Fibroblast of skin of right quadriceps (primary cell): ENCODE results near the gene EBF4.
"Not testable (repeated sequence)": the region's sequence is repeated elsewhere in the genome, so short reads cannot be mapped to it uniquely, and the experiment has no call there.

Experiments used
- DNase-seq: peaks from one replicate; pipeline ENCODE4 v3.0.0-alpha.2; 2013

The EBF4 gene

DNA sequence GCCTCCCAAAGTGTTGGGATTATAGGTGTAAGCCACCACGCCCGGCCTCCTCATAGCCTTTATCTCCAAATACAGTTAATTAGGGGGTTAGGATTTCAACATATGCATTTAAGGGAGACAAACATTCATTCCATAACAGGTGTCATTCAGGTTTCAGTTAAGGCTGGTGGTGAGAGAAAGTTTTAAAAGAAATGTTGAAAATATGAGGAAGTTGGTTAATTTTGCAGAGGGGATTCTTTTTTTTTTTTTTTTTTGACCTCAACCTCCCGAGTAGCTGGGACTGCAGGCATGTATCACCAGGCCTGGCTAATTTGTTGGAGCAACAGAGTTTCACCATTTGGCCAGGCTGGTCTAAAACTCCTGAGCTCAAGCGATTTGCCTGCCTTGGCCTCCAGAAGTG, 12.5 kb upstream of the EBF4 start:
- DNase-seq: no peak

DNA sequence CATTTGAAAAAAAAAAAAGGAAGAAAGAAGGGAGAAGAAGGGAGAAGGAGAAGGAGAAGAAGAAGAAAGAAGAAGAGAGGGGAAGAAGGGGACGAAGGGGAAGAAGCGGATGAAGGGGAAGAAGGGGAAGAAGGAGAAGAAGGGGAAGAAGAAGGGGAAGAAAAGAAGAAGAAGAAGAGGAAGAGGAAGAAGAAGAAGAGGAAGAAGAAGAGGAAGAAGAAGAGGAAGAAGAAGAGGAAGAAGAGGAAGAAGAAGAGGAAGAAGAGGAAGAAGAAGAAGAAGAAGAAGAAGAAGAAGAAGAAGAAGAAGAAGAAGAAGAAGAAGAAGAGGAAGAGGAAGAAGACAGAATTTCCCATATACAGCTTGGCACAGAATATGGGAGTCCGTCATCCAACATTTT, 10.5 kb upstream of the EBF4 start:
- not testable (repeated sequence) for DNase-seq

DNA sequence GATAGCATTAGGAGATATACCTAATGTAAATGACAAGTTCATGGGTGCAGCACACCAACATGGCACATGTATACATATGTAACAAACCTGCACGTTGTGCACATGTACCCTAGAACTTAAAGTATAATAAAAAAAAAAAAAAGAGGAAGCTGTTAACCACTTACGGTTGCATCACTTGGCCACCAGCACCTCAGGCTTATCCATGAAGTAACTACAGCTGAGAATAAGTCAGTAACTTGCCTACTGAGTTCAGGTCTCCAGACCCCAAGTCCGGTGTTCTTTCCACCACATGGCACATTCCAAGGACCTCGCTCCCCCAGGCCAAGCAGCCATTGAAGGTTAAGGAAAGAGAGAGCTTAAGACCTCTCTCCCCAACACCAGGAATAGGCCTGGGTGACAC, 7.8 kb upstream of the EBF4 start:
- not testable (repeated sequence) for DNase-seq

DNA sequence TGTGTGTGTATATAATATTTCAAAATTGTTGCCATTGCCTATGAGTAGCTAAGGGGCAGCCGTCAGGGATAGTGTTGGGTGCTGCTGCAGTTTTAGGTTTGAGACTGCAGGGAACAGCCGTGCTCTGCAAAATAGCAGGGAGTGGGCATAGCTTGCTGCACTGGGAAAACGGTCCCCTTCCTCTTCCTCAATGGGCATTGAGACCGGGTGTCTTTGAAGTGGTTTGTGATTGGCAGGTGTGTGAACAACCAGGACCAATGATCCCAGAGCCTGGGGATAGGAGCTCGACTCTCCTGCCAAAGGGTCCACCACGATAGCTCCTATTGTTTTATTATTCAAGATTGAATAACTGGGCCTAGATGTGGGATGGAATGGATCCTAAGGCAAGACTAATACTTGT, 5.1 kb upstream of the EBF4 start:
- no peak for DNase-seq

DNA sequence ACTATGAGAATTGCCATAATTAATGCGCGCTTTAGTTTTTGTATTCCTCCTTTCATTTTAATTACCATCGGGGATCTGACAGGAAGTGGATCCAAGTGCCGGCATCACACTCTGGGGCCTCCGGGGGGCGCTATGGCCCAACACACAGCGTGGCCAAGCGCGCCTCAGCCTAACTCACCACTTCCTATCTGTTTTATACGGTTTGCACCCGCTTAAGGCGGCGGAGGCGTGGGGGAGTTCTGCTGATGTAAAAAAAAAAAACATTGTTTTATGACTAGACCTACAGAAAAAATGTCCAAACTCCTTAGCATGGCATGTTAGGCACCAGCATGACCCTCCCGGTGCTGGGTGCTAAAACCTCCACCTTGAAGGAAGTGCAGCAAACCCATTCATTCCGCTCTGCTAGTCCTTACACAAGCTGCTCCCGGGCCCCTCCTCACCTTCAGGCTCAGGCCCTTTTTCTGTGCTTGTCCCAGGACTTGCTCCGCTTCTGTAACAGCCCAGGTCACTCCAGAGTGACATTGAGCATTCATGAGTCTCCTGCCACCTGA, 4.5 kb upstream of the EBF4 start:
- DNase-seq: peak; percentile 38

DNA sequence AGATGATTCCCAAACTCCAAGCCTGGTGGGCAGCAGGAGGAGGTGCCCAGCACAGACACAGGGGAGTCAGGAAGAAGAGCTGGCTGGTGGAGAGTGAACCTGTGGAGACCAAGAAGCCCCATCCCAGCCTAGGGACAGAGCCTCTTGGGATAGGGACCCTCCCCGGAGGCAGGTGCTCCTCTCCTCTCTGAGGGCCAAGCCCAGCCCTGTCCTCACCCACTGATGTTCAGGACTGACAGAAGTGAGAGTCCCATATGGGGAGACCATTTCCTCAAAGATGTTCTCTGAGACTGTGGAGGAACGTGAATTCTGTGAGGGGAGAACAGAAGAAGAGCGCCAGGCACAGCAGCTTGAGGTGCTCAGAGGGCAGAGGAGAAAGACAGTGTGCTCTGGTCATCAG, 2.4 kb upstream of the EBF4 start:
- no peak for DNase-seq

DNA sequence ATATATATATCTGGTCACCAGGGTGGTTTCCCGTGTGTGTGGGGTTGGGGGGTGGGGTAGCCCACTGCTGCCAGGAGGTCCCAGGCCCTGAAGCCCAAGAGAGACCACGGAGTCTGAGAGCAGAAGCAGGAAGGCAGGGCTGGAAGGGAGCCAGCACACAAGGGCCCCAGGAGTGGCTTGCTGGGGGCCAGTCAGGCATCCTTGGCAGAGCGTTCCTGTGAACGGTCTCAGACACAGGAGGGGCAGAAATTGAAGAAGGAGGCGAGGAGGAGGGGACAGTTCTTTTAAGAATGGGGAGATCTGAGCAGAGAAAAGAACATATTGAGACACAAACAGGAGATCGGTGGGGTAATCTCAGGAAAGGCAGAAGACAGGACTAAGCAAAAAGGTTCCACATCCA, 1.9 kb upstream of the EBF4 start:
- no peak for DNase-seq

DNA sequence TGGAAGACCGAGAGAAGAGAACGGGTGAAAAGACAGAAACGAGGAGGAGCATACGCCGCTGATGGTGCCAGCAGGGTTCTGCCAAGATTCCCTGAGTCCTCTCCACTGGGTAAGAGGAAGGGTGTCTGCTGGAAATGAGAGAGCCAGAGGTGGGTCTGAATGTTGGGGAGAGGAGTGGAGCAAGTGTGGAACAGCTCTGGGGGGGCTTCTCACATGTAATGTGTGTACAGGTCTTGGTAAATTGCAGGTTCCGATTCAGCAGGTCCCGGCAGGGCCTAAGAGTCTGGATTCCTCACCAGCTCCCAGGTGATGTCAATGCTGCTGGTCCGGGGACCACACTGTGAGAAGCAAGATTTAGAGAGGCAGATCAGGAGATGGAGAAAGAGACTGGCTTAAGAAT, 1.5 kb upstream of the EBF4 start:
- no peak for DNase-seq

DNA sequence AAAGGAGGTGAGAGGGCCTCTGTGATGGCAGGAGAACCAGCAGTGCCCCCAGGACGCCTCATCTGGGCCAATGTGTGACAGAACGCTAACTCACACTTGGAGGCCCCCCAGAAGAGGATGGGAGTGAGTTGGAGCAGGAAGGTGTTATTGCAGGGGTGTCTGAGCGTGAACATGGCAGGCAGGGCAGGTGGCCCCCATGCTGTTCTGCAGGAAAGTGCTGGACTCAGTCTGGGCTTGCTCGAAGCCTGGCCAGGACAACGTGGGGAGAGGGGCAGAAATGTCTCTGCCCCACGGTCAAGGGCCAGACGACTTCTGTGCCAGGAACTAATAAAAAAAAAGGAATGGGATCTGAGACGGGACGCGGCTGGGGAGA, 931 bp upstream of the EBF4 start:
- no peak for DNase-seq

DNA sequence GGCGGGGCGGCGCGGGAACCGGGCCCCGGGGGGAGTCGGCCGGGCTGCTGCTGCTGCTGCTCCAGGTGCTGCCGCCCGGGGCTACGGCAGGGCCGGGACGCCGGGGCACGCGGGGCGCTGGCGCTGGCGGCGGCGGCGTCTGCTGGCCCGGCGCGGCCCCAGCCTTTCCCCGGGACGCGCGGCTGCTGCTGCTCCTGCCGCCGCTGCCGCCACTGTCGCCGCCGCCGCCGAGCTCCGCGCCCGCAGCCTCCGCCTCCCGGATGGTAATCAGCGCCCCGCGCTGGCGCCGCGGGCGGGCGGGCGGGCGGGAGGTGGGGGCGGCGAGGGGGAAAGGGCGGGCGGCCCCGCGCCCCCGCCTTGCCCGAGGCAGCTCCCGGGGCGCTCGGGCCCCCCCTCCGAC, 306 bp downstream of the EBF4 start:
- no peak for DNase-seq

DNA sequence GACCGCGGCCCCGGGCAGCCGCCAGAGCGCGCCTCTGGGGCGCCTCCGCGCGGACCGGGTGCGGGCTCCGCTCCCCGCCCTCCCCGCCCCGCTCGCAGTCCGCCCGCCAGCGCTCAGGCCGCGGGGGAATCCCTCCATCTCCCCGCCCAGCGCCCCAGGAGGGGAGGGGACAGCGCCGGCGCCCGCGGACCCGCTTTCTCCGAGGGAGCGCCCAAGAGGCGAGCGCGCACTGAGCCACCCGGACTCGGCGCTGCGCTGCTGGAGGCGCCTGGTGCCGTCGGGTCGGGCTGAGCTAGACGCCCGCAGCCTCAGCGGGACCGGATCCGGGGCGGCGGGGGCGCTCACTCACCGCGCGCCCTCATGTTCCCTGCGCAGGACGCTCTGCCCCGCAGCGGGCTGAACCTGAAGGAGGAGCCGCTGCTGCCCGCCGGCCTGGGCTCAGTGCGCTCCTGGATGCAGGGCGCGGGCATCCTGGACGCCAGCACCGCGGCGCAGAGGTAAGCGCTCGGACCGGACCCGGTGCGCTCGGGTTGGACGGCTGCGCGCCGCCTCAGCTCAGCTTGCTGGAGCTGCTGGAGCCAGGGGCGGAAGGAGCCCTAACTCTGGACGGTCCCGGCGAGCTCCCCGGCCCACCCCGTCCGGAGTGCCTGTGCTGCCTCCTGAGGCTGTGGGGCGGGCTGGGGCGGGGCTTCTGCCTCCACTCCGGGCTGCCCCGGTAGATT, 867 bp downstream of the EBF4 start:
- DNase-seq: peak; percentile 15

DNA sequence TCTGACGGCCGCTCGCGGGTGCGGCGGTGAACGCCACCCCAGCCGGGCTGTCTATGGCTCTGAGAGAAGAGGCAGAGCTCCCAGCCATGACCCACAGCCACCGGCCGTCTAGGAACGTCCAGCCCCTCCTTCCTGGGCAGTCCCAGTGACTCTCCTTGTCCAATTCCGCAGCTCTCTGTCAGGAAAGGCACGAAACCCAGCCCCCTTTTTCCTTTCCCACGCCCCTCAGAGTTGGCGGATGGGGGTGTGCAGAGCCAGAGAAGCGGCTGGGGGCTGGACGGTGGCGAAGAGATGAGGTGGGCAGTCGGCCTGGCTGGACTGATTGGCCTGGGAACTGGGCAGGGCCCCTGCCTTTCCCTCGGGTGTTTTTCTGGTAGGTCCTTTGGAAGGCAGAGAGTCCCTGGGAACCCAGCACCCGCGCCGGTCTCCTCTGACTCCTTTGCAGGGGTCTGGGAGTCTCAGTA, 1.5 kb downstream of the EBF4 start:
- DNase-seq: no peak

DNA sequence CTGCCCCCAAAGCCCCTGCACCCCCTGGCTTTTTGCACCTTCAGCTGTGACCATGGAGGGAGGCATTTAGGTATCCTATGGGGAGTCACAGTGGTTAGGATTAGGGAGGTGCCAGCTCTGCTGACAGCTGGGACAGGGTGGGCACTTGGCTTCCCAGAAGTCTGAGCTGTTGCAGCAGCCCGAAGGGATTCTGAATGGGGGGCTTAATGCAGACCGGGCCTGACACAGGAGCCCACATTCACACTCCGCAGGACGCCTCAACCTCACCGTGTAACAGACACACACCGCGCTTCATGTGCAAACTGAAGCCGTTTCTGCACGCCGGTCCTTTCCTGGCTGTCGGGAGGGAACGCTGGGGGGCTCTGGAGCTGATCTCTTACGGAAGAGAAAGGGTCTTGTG, 1.9 kb downstream of the EBF4 start:
- DNase-seq: no peak

DNA sequence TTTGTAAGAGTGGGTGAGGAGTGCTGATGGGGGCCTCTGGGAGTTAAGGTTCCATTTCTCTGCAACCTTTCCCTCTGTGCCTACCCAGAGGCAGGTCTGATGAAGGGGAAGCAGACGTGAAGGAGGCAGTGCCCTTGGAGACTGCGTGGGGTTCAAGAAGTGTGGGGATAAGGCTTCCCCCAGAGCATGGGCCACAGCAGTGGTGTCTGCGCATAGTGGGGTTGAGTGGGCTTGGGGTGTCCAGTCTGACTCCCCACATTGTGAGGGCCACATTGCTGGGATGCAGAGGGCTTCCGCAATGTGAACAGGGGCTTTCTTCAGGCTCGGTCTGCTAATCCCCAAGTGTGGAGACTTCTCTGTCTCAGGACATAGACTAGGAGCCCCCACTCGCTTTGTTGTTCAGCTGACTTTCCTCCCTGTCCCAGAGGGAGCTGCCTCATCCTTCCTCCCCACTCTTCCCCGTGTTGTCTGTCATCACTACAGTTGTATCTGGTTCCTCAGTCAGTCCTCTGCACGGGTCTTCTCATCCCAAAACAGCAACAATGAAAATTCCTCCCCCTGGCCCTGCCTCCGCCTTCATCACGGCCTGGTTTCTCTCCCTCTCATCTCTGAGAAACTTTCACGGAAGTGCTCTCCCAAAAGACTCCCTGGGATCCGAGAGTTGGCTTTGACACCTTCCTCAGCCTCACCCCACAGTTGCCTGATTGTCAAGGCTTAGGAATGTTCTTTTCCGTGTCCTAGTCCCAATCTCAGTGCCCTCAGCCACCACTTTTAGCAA, 2.8 kb downstream of the EBF4 start:
- no peak for DNase-seq

DNA sequence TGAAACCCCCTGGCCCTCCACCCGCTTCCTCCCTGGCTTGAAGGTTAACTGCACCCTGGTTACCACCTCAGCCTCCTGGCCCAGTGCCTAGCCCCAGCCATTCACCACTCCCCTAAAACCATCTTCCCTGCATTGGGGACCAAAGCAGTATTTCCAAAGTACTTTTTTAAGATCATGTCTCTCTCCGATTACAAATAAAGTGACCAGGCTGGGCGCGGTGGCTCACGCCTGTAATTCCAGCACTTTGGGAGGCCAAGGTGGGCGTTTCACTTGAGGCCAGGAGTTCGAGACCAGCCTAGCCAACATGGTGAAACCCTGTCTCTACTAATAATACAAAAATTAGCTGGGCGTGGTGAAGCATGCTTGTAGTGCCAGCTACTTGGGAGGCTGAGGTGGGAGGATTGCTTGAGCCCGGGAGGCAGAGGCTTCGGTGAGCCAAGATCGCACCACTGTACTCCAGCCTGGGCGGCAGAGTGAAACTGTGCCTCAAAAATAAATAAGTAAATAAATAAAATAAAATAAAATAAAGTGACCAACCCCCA, 3.5 kb downstream of the EBF4 start:
- DNase-seq: not testable (repeated sequence)

DNA sequence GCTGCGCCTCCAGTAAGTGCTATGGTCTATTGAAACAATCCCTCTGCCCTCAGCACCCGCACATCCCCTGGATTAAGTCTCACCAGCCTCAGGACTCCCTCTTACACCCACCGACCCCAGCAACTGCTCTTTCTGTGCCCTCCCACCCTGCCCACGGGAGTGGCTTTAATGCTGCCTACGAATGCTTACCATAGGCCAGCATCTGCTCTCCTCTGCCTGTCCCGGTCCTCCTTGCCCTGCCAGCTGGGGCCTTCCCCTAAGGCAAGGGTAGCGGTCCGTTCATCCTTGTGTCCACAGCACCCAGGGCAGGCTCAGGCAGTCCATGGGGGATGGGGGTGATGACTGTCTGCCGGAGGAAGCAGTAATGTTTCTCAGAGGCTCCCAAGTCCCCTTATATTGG, 4.1 kb downstream of the EBF4 start:
- DNase-seq: no peak

DNA sequence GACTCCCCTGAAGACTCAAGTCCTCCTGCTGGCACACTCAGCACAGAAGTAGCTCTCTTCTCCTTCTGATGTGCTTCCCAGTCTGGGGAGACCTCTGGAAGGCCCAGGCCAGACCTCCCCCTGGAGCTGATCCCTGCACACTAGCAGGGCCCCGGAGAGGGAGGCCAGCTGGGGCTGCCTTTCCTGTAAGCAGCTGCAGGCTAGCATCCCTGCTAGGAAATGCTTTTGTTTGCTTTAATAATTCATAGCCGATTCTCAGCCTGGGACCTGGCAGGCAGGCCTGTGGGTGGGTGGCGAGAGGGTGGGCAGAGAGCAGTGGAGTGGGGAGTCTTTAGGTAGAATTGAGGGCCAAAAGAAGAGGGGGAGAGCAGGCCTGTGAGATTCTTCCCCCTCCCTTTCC, 5.2 kb downstream of the EBF4 start:
- no peak for DNase-seq

DNA sequence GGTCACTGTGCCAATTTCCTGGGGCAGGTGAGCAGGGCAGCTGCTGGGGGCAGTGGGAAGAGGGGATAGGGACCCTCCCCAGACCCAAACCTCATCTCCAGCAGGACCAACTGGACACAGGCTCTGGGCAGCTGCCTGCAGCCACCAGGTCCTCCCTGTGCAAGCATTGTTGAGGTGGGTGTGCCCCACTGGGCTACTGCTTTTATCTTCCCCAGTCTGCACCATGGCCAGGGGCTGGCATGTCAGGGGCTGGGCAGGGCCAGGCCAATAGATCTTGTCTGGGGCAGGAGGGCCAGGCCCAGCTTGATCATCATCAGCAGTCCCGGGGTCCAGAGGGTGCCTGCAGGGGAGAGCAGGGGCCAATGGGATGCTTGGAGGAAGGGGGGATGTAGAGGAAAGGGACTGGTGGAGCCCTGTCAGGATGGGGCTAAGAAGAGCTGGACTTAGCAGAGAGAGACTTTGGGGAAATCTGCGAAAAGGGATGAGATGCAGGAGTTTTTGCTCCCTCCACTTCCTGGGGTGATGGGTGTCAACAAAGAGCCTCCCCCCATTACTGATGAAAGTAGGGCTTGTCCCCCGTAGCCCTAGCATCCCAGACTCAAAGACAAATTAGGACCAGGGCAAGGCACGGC, 5.7 kb downstream of the EBF4 start:
- no peak for DNase-seq

DNA sequence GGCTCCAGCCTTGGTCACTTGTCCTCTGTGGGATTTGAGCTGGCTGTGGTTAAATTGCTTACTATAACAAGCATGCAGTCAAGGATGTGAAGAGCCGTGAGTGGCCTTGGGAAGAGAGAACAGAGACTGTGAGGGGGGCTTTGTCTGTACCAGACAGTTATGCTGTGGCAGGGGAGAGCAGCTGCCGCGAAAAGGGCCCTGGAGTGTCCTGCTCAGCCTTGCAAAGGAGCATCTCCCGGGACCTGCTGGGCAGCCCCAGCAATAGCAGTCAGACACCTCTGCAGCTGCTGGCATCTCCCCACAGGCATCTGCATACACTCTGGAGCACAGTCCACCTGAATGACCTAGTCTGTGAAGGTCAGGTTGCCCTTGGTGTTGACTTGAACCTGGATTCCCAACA, 6.3 kb downstream of the EBF4 start:
- DNase-seq: no peak

DNA sequence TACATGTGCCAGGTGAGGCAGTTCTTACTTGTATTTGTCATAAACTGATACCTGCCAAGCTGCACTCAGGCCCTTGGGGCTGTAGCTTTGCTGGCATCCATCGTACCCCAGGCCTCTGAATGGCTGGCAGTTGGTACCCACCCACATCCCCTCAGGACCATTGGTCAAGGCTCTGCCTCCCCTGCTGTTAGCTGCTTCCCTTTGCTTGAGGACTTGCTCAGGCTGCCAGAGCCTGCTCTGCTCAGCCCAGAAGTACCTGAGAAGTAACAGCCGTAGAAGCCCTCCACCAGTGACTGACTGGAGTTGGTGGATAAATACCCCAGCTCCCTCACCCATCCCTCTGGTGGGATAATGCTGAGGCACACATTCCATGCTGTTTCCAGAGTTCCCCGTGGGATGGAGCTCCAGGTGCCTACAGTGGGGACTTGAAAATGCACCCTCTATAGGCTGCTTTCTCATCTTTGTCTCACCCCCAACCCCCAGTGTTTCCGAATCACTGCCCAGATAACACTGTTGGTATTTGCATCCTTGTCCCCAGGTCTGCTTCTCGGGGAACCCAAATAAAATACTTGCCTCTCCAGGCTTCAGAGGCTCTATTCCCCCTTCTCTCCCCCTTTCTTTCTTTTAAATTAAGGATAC, 7.3 kb downstream of the EBF4 start:
- no peak for DNase-seq

DNA sequence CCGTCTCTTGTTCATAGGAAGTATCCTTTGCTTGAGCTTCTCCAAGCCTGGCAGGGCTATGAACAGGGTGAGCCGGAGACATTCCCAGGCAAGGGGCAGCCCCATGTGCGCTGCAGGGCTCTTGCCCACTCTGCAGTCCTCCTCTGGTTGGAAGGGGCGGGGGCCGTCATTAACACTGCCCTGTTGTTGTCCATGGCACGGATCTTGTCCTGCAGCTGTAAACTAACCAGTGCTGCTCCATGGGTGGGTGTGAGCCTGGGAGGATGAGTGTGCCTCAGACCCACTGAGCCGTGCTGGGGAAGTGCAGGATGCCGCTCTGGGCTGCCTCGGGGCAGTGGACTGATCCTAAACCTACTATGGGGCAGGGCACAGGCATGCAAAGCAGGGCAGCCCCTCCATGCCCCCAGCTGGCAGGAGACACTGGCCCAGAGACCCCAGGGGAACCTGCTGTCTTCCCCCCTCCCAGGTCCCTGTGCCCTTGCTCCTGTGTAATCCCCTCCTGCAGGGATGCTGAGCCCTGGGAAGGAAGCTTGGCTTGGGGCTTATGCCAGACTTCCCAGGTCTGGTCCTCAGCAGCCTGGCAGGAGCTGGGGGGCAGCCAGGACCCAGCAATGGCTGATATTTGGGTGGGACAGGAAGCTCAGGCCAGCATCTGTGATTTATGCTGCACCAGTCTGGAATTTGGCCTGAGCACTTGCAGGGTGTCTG, 8.5 kb downstream of the EBF4 start:
- DNase-seq: no peak

DNA sequence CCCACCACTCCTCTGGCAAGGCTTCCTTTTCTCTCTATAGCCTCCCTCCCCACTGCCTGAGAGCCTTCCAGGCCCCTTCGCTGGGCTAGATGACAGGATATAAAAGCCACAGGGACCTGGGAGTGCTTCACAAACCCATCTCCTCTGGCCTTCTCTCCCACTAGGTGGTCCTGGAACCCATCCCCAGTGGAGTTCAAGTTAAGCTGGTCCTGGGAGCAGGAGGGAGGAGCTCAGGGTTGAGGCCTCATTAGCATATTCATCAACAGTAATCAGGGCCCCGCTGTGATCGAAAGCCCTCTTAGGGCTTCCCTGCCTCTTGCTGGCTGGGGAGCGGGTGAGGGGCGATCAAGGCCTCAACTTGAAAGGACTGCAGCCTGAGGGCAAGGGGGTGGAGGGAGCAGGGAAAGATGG, 9.1 kb downstream of the EBF4 start:
- no peak for DNase-seq
